Smooth muscle cell (in vitro differentiated cells): ENCODE results near the gene C20orf204. TPM values are rescaled to one million over a fixed set of nuclear protein-coding genes. Genes with fewer than 3 reads are reported as not detected.

Source experiments
- DNase-seq: peaks from one replicate; lab custom pipeline; 2025; ENCODE audit not compliant: unreplicated experiment; lab: John Stamatoyannopoulos, UW
- H2AFZ ChIP-seq: fragments of 200-600 bp; sonication (generic); 2 replicates; pipeline ENCODE4 v1.6.0; 2016; ENCODE audit warnings: antibody characterized with exemption, low read depth, mild to moderate bottlenecking
- H3F3A ChIP-seq: fragments of 200-600 bp; sonication (generic); 2 replicates; pipeline ENCODE4 v1.6.0; 2017; ENCODE audit warnings: antibody characterized with exemption, low read depth
- H3K27ac ChIP-seq: fragments of 200-600 bp; sonication (generic); 2 replicates; pipeline ENCODE4 v1.5.1; 2016; ENCODE audit warnings: low read depth, mild to moderate bottlenecking
- H3K27me3 ChIP-seq: fragments of 200-600 bp; sonication (generic); 2 replicates; pipeline ENCODE4 v1.6.1; 2016; ENCODE audit warnings: low read depth, mild to moderate bottlenecking
- H3K36me3 ChIP-seq: fragments of 200-600 bp; sonication (generic); 2 replicates; pipeline ENCODE4 v1.5.1; 2016; ENCODE audit warnings: low read depth
- H3K4me1 ChIP-seq: fragments of 200-600 bp; sonication (generic); 2 replicates; pipeline ENCODE4 v1.5.1; 2016; ENCODE audit warnings: low read depth
- H3K4me2 ChIP-seq: fragments of 200-600 bp; sonication (generic); 2 replicates; pipeline ENCODE4 v1.6.0; 2016; ENCODE audit warnings: mild to moderate bottlenecking
- H3K4me3 ChIP-seq: fragments of 200-600 bp; sonication (generic); 2 replicates; pipeline ENCODE4 v1.5.1; 2016; ENCODE audit warnings: mild to moderate bottlenecking
- H3K79me2 ChIP-seq: fragments of 200-600 bp; sonication (generic); 2 replicates; pipeline ENCODE4 v1.6.0; 2016; ENCODE audit warnings: low read depth, mild to moderate bottlenecking
- H3K9ac ChIP-seq: fragments of 200-600 bp; sonication (generic); 2 replicates; pipeline ENCODE4 v1.6.0; 2016; ENCODE audit warnings: low read depth
- H3K9me3 ChIP-seq: fragments of 200-600 bp; sonication (generic); replicated peaks from 2 replicates; pipeline ENCODE4 v1.5.1; 2016; ENCODE audit warnings: low read depth
- H4K20me1 ChIP-seq: fragments of 200-600 bp; sonication (generic); 2 replicates; pipeline ENCODE4 v1.6.0; 2016; ENCODE audit warnings: low read depth
- CTCF ChIP-seq: fragments of 200-600 bp; sonication (generic); IDR thresholded peaks from 2 replicates; pipeline ENCODE4 v1.5.1; 2017; ENCODE audit warnings: borderline replicate concordance, mild to moderate bottlenecking, antibody characterized with exemption; ENCODE audit not compliant: insufficient read depth, poor library complexity, severe bottlenecking
- WGBS: methylation state at CpG from one replicate; pipeline ENCODE4 v1.1.7; 2016; ENCODE audit warnings: low lambda C conversion rate; 5-methylcytosine and 5-hydroxymethylcytosine counted together
- polyA plus RNA-seq: library from polyadenylated mRNA; unstranded; fragments of >200 nt; fragmentation: Nextera tagmentation; extraction: Ambion mirVana; gene quantifications from 2 replicates; pipeline ENCODE4 v1.2.1, GENCODE V29; 2016
- total RNA-seq: library from RNA; depleted of rRNA; stranded (reverse); fragments of >200 nt; gene quantifications from 2 replicates; pipeline ENCODE4 v1.2.3, GENCODE V29; 2014

Gene C20orf204
- total and polyA plus RNA-seq, 2 experiments from 2014 or later = 0.09 to 0.87 TPM

- Histone ChIP-seq H3K4me1 (no peaks in the 10 kb centered on the region), H3K27me3 (no peaks in the 10 kb centered on the region), H3K79me2 (no peaks in the 10 kb centered on the region), H3F3A (no peaks in the 10 kb centered on the region), H3K27ac (no peak overlapping the region), H3K9ac (no peak overlapping the region), H3K9me3 (no peaks in the 10 kb centered on the region), H3K4me3 (no peak overlapping the region), H4K20me1 (peaks cover 7% of the 10 kb centered on the region), H3K36me3 (peaks cover 4% of the 10 kb centered on the region), H2AFZ (no peak overlapping the region), H3K4me2 (no peak overlapping the region)
- WGBS = 93% methylated on average over 29 of the region's 29 CpGs
- no peak for TF ChIP-seq CTCF
- DNase-seq = no peak
Measured at GRCh38 chr20:64025826-64026412, 10.1 kb upstream of the C20orf204 start.

- H3K27ac ChIP-seq = no peak overlapping the region
- no peaks in the 10 kb centered on the region for H3F3A ChIP-seq
- H3K79me2 ChIP-seq = no peaks in the 10 kb centered on the region
- no peaks in the 10 kb centered on the region for H3K9me3 ChIP-seq
- peaks cover 7% of the 10 kb centered on the region for H4K20me1 ChIP-seq
- no peak for TF ChIP-seq CTCF
- no peak overlapping the region for H2AFZ ChIP-seq
- 81% methylated on average over 24 of the region's 24 CpGs for WGBS
- no peak overlapping the region for H3K9ac ChIP-seq
- H3K27me3 ChIP-seq = no peaks in the 10 kb centered on the region
- DNase-seq = no peak
- H3K4me1 ChIP-seq = no peaks in the 10 kb centered on the region
- H3K4me2 ChIP-seq = no peak overlapping the region
- peaks cover 4% of the 10 kb centered on the region for H3K36me3 ChIP-seq
- no peak overlapping the region for H3K4me3 ChIP-seq
Measured at GRCh38 chr20:64027981-64028685, 7.8 kb upstream of the C20orf204 start.

GRCh38 chr20:64029293-64030117, 6.5 kb upstream of the C20orf204 start:
- Histone ChIP-seq H3K79me2 (no peaks in the 10 kb centered on the region), H3K9me3 (no peaks in the 10 kb centered on the region), H4K20me1 (no peaks in the 10 kb centered on the region), H2AFZ (no peak overlapping the region), H3K4me2 (no peak overlapping the region), H3K36me3 (peaks cover under 1% of the 10 kb centered on the region), H3K4me3 (no peak overlapping the region), H3K27ac (no peak overlapping the region), H3K9ac (no peak overlapping the region), H3F3A (no peaks in the 10 kb centered on the region), H3K4me1 (no peaks in the 10 kb centered on the region), H3K27me3 (no peaks in the 10 kb centered on the region)
- no peak for TF ChIP-seq CTCF
- DNase-seq = no peak
- 96% methylated on average over 38 of the region's 38 CpGs for WGBS
